GM12878 (cell line): ENCODE results near the gene GPRC5B. TPM values are rescaled to one million over a fixed set of nuclear protein-coding genes. Genes with fewer than 3 reads are reported as not detected.

Source experiments
- ATAC-seq: fragments of 200-7000 bp; cut with Tn5 transposase; 3 replicates; pipeline ENCODE4 v1.9.1; 2020; ENCODE audit warnings: mild to moderate bottlenecking, moderate library complexity
- BruUV-seq: library from RNA; stranded (reverse); fragments of 400-500 nt; replicated peaks from 2 replicates; lab custom pipeline; 2021; lab: Mats Ljungman, UMichigan
- CTCF ChIA-PET: fragments of 300-600 bp; sonication (Branson Sonifier 250); formaldehyde crosslinking; extraction: SDS; loops from one replicate; lab custom pipeline; 2021; ENCODE audit warnings: inconsistent platforms; lab: Yijun Ruan, JAX
- POLR2A ChIA-PET: fragments of 350-600 bp; formaldehyde crosslinking; extraction: SDS; loops from one replicate; lab custom pipeline; 2021; ENCODE audit warnings: inconsistent platforms; lab: Charles Lee
- RAD21 ChIA-PET: fragments of 300-600 bp; sonication (Branson Sonifier 250); formaldehyde crosslinking; loops from one replicate; lab custom pipeline; 2023; ENCODE audit warnings: antibody characterized with exemption; ENCODE audit not compliant: unreplicated experiment; lab: Charles Lee
- SMC1A ChIA-PET: fragments of 300-600 bp; sonication (Branson Sonifier 250); formaldehyde crosslinking; loops from one replicate; lab custom pipeline; 2023; ENCODE audit not compliant: unreplicated experiment, uncharacterized antibody; lab: Charles Lee
- DNase-seq: peaks from one replicate; pipeline ENCODE4 v3.0.0-alpha.2; 2011; ENCODE audit warnings: low read depth, low spot score
- FAIRE-seq: peaks from 3 replicates; lab custom pipeline; 2011; peaks lifted over from hg19 to GRCh38; lab: Jason Lieb, UNC
- H2AFZ ChIP-seq: 2 replicates; pipeline ENCODE4 v1.6.0; 2011; ENCODE audit warnings: low read depth, low read length, control low read depth; ENCODE audit not compliant: control insufficient read depth
- H3K27ac ChIP-seq: 2 replicates; pipeline ENCODE4 v1.5.1; 2011; ENCODE audit warnings: control low read depth; ENCODE audit not compliant: control insufficient read depth, insufficient read depth
- H3K27me3 ChIP-seq, 2 experiments: replicated peaks in 1 of 2; 2 replicates each; pipeline versions ENCODE4 v1.6.0 to v1.6.1; 2011; ENCODE audit warnings: low read length in 1 of 2; ENCODE audit not compliant: control insufficient read depth in 2 of 2, insufficient read depth in 2 of 2
- H3K36me3 ChIP-seq, 2 experiments: 2 replicates each; pipeline ENCODE4 v1.5.1; 2011; ENCODE audit warnings: low read length in 1 of 2; ENCODE audit not compliant: control insufficient read depth in 2 of 2, insufficient read depth in 2 of 2
- H3K4me1 ChIP-seq: 2 replicates; pipeline ENCODE4 v1.6.1; 2011; ENCODE audit warnings: mild to moderate bottlenecking, low read length, moderate library complexity, mixed read lengths; ENCODE audit not compliant: control insufficient read depth, insufficient read depth
- H3K4me2 ChIP-seq: 2 replicates; pipeline ENCODE4 v1.6.0; 2011; ENCODE audit warnings: control low read depth; ENCODE audit not compliant: control insufficient read depth, insufficient read depth
- H3K4me3 ChIP-seq: fragments of 200-600 bp; sonication (generic); 2 replicates; pipeline ENCODE4 v1.5.1; 2016
- H3K79me2 ChIP-seq: 2 replicates; pipeline ENCODE4 v1.6.0; 2011; ENCODE audit warnings: low read length; ENCODE audit not compliant: control insufficient read depth, insufficient read depth
- H3K9ac ChIP-seq: 2 replicates; pipeline ENCODE4 v1.8.0; 2011; ENCODE audit warnings: low read length, control low read depth, mixed read lengths; ENCODE audit not compliant: control insufficient read depth, insufficient read depth
- H3K9me3 ChIP-seq: replicated peaks from 3 replicates; pipeline ENCODE4 v1.5.1; 2011; ENCODE audit warnings: mild to moderate bottlenecking, low read length; ENCODE audit not compliant: control insufficient read depth, insufficient read depth
- H4K20me1 ChIP-seq: 2 replicates; pipeline ENCODE4 v1.6.0; 2011; ENCODE audit not compliant: control insufficient read depth, insufficient read depth
- TBL1XR1 ChIP-seq: IDR thresholded peaks from 2 replicates; pipeline ENCODE4 v1.6.1; 2012; ENCODE audit warnings: low read depth, low read length, improper control_type of control experiment
- YY1 ChIP-seq: IDR thresholded peaks from 2 replicates; pipeline ENCODE4 v1.6.1; 2011; ENCODE audit warnings: low read depth, mild to moderate bottlenecking, low read length
- WGBS: methylation state at CpG from one replicate; pipeline ENCODE4 v1.1.6; 2016; ENCODE audit warnings: low lambda C conversion rate; ENCODE audit not compliant: insufficient replicate concordance, insufficient coverage; ENCODE audit errors: missing lambda C conversion rate; 5-methylcytosine and 5-hydroxymethylcytosine counted together
- in situ Hi-C: fragments of 300-500 bp; cut with MboI; formaldehyde crosslinking; loops from 9 replicates; pipeline ENCODE4 v1.14.3; 2018; ENCODE audit warnings: mixed read lengths
- intact Hi-C: fragments of 100-400 bp; cut with micrococcal nuclease; formaldehyde crosslinking; loops from one replicate; pipeline ENCODE4 v1.14.2; 2022; ENCODE audit not compliant: unreplicated experiment
- polyA plus RNA-seq, 11 experiments: library from polyadenylated mRNA; depleted of rRNA in 4 of 11; unstranded in 6 of 11; stranded (reverse) in 5 of 11; fragments of >200 nt; fragmentation: Nextera tagmentation in 4 of 11; fragmentation: Illumina TruSeq in 1 of 11; extraction: Ambion mirVana in 4 of 11; extraction: Trizol in 1 of 11; gene quantifications; 1 replicate in 1 of 11; 2 replicates in 10 of 11; pipeline versions ENCODE4 v1.2.1 to v1.2.3, GENCODE V29; 2011 to 2016; ENCODE audit warnings: inconsistent platforms in 2 of 11, missing spikeins in 2 of 11, low read depth in 1 of 11
- total RNA-seq, 4 experiments: library from RNA; depleted of rRNA in 3 of 4; stranded (reverse); fragments of >200 nt in 3 of 4; fragmentation: Illumina TruSeq in 1 of 4; extraction: Trizol in 1 of 4; gene quantifications; 2 replicates each; pipeline versions ENCODE4 v1.2.1 to v1.2.3, GENCODE V29; 2013 to 2021
- TF ChIP-seq, protein P1 (sequence below): fragments of 450-650 bp; IDR thresholded peaks from 2 replicates; pipeline ENCODE4 v1.6.1; 2016; ENCODE audit warnings: mild to moderate bottlenecking
- TF ChIP-seq, protein P2 (sequence below): fragments of 450-650 bp; IDR thresholded peaks from 2 replicates; pipeline ENCODE4 v1.6.1; 2018; ENCODE audit warnings: borderline replicate concordance, mild to moderate bottlenecking; ENCODE audit not compliant: partially characterized antibody
- TF ChIP-seq, protein P3 (sequence below): IDR thresholded peaks from 2 replicates; pipeline ENCODE4 v1.6.1; 2012; ENCODE audit warnings: improper control_type of control experiment, low read depth, low read length; ENCODE audit not compliant: insufficient replicate concordance

Gene GPRC5B
- total and polyA plus RNA-seq, 10 of the 15 experiments (the other 5 are each of a cell fraction or from before 2014, with no cell fraction given): 0.01 to 0.42 (median 0.15) TPM; not detected in 2

DNA sequence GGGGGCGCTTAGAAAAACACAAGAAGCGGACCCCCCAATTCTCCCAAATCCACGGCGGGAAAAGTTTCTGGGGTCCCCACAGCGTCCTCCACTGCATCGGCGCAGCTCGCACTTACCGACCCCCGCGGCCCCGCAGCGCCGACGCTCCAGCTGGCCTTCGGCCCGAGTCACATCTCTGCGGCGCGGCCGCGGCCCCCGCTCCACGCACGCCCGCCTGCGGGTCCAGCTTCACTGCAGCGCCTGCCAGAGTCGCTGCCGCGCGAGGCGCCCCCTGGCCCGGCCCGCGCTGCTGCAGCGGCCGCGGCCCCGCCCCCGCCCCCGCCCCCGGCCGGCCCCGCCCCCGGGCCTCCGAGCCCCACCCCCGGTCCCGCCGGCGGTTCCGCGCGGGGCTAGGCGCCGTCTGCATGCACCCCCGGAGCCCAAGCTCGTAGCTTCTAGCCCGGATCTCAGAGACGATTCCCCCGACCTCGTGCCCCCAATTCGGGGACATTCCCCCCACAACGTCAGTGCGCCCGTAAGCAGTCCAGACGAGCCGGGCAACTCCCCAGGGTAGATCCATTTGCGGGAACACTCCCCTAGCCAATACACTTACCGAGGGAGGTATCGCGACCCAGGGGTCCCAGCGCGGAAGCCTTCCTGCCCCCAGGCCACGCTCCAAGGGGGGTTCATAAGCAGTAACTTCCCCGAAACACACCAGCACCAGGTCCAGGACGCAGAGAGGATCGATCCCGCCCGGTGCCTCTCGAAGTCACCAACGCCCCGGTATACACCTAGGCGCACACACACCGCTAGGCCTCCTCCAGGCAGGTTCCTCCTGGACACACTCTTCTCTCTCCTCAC, at the start of gene GPRC5B (continued):
- TF ChIP-seq, protein P1, sequence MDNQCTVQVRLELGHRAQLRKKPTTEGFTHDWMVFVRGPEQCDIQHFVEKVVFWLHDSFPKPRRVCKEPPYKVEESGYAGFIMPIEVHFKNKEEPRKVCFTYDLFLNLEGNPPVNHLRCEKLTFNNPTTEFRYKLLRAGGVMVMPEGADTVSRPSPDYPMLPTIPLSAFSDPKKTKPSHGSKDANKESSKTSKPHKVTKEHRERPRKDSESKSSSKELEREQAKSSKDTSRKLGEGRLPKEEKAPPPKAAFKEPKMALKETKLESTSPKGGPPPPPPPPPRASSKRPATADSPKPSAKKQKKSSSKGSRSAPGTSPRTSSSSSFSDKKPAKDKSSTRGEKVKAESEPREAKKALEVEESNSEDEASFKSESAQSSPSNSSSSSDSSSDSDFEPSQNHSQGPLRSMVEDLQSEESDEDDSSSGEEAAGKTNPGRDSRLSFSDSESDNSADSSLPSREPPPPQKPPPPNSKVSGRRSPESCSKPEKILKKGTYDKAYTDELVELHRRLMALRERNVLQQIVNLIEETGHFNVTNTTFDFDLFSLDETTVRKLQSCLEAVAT: no peak
- no peak for TF ChIP-seq YY1
- TF ChIP-seq, protein P2, sequence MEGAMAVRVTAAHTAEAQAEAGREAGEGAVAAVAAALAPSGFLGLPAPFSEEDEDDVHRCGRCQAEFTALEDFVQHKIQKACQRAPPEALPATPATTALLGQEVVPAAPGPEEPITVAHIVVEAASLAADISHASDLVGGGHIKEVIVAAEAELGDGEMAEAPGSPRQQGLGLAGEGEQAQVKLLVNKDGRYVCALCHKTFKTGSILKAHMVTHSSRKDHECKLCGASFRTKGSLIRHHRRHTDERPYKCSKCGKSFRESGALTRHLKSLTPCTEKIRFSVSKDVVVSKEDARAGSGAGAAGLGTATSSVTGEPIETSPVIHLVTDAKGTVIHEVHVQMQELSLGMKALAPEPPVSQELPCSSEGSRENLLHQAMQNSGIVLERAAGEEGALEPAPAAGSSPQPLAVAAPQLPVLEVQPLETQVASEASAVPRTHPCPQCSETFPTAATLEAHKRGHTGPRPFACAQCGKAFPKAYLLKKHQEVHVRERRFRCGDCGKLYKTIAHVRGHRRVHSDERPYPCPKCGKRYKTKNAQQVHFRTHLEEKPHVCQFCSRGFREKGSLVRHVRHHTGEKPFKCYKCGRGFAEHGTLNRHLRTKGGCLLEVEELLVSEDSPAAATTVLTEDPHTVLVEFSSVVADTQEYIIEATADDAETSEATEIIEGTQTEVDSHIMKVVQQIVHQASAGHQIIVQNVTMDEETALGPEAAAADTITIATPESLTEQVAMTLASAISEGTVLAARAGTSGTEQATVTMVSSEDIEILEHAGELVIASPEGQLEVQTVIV: no peak
- no peak for TF ChIP-seq TBL1XR1

DNA sequence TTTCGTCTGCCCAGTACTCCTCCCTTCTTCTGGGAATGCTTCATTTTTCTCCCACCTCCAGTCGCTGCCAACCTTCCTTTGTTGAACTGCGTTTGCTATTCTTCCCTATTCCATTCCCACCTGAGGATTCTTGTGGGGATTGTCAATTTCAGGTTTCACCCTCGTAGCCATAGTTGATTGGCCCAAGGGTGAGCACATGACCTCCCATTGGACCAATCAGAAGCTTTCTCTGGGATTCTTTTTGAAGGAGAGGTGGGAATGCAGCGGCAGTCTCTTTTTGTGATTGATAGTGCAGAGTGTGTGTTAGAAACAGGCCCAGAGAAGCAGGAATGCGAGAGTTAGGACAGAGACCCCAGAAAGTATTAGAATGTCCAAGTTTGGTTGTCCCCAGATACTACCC, 49.1 kb upstream of the GPRC5B start:
- CTCF ChIA-PET: no interaction called here
- TF ChIP-seq, protein P3, sequence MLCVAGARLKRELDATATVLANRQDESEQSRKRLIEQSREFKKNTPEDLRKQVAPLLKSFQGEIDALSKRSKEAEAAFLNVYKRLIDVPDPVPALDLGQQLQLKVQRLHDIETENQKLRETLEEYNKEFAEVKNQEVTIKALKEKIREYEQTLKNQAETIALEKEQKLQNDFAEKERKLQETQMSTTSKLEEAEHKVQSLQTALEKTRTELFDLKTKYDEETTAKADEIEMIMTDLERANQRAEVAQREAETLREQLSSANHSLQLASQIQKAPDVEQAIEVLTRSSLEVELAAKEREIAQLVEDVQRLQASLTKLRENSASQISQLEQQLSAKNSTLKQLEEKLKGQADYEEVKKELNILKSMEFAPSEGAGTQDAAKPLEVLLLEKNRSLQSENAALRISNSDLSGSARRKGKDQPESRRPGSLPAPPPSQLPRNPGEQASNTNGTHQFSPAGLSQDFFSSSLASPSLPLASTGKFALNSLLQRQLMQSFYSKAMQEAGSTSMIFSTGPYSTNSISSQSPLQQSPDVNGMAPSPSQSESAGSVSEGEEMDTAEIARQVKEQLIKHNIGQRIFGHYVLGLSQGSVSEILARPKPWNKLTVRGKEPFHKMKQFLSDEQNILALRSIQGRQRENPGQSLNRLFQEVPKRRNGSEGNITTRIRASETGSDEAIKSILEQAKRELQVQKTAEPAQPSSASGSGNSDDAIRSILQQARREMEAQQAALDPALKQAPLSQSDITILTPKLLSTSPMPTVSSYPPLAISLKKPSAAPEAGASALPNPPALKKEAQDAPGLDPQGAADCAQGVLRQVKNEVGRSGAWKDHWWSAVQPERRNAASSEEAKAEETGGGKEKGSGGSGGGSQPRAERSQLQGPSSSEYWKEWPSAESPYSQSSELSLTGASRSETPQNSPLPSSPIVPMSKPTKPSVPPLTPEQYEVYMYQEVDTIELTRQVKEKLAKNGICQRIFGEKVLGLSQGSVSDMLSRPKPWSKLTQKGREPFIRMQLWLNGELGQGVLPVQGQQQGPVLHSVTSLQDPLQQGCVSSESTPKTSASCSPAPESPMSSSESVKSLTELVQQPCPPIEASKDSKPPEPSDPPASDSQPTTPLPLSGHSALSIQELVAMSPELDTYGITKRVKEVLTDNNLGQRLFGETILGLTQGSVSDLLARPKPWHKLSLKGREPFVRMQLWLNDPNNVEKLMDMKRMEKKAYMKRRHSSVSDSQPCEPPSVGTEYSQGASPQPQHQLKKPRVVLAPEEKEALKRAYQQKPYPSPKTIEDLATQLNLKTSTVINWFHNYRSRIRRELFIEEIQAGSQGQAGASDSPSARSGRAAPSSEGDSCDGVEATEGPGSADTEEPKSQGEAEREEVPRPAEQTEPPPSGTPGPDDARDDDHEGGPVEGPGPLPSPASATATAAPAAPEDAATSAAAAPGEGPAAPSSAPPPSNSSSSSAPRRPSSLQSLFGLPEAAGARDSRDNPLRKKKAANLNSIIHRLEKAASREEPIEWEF: no peak
- TF ChIP-seq, all 136 proteins: peak for 0
- in situ Hi-C loops: no loop called here

More for the DNA sequence above, 49.1 kb upstream of the GPRC5B start:
- Histone ChIP-seq H3K4me2 (no peak overlapping the region), H3K9me3 (no peaks in the 10 kb centered on the region), H3K27me3 (no peaks in the 10 kb centered on the region), H3K9ac (no peak overlapping the region), H3K4me3 (no peak overlapping the region), H4K20me1 (no peaks in the 10 kb centered on the region), H3K79me2 (no peaks in the 10 kb centered on the region), H3K4me1 (no peaks in the 10 kb centered on the region), H3K27ac (no peak overlapping the region), H3K36me3 (no peaks in the 10 kb centered on the region), H2AFZ (no peak overlapping the region)
- ChIA-PET SMC1A (no interaction called here), POLR2A (no interaction called here), RAD21 (no interaction called here)
- BruUV-seq: no TSS peak
- FAIRE-seq: no peak
- no peak for DNase-seq
- WGBS: 33% methylated on average over 6 of the region's 6 CpGs
- ATAC-seq: no peak
- intact Hi-C loops: loop anchor here (1.0 kb wide), 1 partner anchor 24 kb away; no protein-coding TSS in a partner anchor
